ENCODE results near the gene B3GAT2. TPM values are rescaled to one million over a fixed set of nuclear protein-coding genes. Genes with fewer than 3 reads are reported as not detected.
"Not testable (repeated sequence)": the region's sequence is repeated elsewhere in the genome, so short reads cannot be mapped to it uniquely, and the experiment has no call there.

Gene B3GAT2
- total RNA-seq, 2 donors from 2014 or later: not detected

DNA sequence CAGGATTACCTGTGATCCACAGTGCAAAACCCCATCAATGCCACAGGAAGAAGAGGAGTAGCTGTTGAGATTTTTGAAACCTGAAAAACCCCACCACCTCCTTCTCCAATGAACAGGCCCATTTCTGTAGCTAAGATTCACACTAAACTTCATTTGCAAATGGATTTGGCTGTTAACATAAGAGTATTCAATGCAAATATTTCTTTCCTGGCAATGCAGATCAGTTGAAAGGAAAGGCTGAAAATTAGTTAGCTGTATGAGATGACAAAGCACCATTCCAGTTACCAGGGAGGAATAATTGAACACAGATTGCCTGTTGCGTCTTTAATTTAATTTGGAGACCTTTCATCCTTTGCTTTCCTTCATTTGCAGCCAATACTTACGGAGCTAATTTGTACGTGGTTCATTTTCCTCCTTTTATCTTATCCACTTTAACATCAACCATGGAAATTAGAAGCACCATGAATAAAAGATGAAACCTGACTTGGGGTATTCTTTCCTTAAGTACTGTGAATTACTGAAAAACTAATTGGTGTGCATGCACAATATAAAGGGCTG is 4.2 kb downstream of the B3GAT2 start:
- Histone ChIP-seq H3K9ac (ENCODE audit: low read depth in 2 of 2, low read length in 2 of 2) (no peak overlapping the region), H3K27ac (no peak overlapping the region), H3K4me3 (no peak overlapping the region), H3K9me3 (no peaks in the 10 kb centered on the region), H3K27me3 (peaks cover 34% of the 10 kb centered on the region), H3K4me1 (peaks cover 7% of the 10 kb centered on the region), H3K36me3 (no peaks in the 10 kb centered on the region)
- TF ChIP-seq, protein P1, sequence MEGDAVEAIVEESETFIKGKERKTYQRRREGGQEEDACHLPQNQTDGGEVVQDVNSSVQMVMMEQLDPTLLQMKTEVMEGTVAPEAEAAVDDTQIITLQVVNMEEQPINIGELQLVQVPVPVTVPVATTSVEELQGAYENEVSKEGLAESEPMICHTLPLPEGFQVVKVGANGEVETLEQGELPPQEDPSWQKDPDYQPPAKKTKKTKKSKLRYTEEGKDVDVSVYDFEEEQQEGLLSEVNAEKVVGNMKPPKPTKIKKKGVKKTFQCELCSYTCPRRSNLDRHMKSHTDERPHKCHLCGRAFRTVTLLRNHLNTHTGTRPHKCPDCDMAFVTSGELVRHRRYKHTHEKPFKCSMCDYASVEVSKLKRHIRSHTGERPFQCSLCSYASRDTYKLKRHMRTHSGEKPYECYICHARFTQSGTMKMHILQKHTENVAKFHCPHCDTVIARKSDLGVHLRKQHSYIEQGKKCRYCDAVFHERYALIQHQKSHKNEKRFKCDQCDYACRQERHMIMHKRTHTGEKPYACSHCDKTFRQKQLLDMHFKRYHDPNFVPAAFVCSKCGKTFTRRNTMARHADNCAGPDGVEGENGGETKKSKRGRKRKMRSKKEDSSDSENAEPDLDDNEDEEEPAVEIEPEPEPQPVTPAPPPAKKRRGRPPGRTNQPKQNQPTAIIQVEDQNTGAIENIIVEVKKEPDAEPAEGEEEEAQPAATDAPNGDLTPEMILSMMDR (IDR thresholded peaks at IDR 0.05): no peak
- DNase-seq: no peak
- intact Hi-C loops (cut with DNase I): loop anchor here (10.0 kb wide), 1 partner anchor 248 kb away; no protein-coding TSS in a partner anchor

DNA sequence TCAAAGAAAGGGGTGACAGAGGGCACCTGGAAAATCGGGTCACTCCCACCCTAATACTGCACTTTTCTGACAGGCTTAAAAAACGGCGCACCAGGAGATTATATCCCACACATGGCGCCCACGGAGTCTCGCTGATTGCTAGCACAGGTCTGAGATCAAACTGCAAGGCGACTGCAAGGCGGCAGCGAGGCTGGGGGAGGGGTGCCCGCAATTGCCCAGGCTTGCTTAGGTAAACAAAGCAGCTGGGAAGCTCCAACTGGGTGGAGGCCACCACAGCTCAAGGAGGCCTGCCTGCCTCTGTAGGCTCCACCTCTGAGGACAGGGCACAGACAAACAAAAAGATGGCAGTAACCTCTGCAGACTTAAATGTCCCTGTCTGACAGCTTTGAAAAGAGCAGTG is 12.5 kb downstream of the B3GAT2 start:
- DNase-seq; H3K4me3 ChIP-seq; H3K4me1 ChIP-seq; H3K9ac ChIP-seq (ENCODE audit: low read depth in 2 of 2, low read length in 2 of 2); intact Hi-C loops (cut with DNase I); H3K9me3 ChIP-seq; H3K36me3 ChIP-seq; H3K27ac ChIP-seq; H3K27me3 ChIP-seq: not testable (repeated sequence)

DNA sequence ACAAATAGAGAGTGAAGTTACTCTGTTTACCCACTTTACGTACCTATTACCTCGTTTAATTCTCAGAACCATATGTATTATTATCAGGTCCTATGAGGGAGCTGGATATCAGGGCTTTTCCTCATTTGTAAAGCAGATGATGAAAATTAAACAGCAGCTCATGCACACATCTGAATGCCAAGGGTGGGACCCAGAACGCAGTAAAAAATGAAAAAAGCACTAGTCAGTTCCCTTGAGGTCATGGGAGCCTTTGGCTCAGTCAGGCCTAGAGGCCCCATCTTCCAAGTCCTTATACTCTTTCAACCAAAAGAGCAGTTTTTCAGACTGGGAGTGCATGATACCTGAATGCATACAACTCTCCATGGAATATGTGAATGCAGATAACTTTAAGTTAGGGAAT is 23.0 kb downstream of the B3GAT2 start:
- H3K9ac ChIP-seq (ENCODE audit: low read depth in 2 of 2, low read length in 2 of 2): no peak overlapping the region
- no peak overlapping the region for H3K4me3 ChIP-seq
- H3K9me3 ChIP-seq: no peaks in the 10 kb centered on the region
- no peaks in the 10 kb centered on the region for H3K27me3 ChIP-seq
- H3K27ac ChIP-seq: no peak overlapping the region
- TF ChIP-seq, protein P1 (IDR thresholded peaks at IDR 0.05): no peak
- DNase-seq: no peak
- H3K36me3 ChIP-seq: no peaks in the 10 kb centered on the region
- intact Hi-C loops (cut with DNase I): no loop called here
- H3K4me1 ChIP-seq: no peaks in the 10 kb centered on the region

DNA sequence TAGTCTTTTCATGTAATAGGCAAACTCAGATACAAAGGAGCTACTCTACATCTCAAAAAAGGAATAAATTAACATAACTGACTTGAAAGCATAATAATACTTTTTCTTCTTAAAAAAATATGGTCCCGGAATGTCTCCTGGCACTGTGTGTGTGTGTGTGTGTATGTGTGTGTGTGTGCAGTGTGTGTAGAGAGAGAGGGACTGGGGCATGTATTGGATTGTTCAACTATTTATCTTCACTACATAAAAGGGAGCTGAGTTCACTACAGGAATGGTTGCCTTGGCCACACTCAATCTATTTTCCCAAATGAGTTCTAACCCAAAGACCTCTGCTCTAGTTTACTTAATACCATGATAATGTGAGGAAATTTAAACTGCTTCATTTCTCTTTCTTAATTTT is 51.1 kb downstream of the B3GAT2 start:
- H3K27me3 ChIP-seq: no peaks in the 10 kb centered on the region
- no peak overlapping the region for H3K4me3 ChIP-seq
- intact Hi-C loops (cut with DNase I): no loop called here
- TF ChIP-seq, protein P1 (IDR thresholded peaks at IDR 0.05): no peak
- H3K27ac ChIP-seq: no peak overlapping the region
- no peak for DNase-seq
- no peaks in the 10 kb centered on the region for H3K9me3 ChIP-seq
- H3K9ac ChIP-seq (ENCODE audit: low read depth in 2 of 2, low read length in 2 of 2): no peak overlapping the region
- H3K36me3 ChIP-seq: no peaks in the 10 kb centered on the region
- no peaks in the 10 kb centered on the region for H3K4me1 ChIP-seq

DNA sequence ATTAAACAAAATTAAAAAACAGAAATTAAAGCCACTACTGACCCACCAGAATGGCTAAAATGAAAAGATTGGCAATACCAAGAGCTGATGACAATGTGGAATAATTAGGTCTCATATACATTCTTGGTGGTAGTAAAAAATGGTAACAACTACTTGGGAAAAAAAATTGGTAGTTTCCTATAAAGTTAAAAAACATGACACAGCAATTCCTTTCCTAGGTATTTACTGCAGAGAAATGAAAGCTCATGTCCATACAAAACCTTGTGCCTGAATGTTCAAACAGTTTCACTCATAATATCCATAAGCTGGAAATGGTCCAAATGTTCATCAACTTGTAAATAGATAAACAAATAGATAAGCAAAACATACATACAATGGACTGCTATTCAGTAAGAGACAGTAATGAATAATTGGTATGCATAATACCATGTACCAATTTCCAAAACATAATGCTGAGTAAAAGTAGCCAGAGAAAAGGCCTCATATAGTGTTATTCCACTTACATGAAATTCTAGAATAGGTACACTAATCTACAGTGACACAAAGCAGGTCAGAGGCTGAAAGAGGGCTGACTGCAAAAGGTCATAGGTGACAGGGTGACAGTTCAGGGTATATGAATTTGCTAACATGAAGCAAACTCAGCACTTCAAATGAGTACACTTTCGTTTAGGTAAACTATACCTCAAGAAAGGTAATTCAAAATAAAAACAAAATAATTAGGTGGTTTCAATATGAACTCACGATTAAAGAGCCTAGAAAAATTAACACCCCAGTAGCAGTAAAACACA is 53.0 kb downstream of the B3GAT2 start:
- Histone ChIP-seq H3K36me3 (no peaks in the 10 kb centered on the region), H3K27ac (no peak overlapping the region), H3K27me3 (no peaks in the 10 kb centered on the region), H3K4me1 (no peaks in the 10 kb centered on the region), H3K9ac (ENCODE audit: low read depth in 2 of 2, low read length in 2 of 2) (no peak overlapping the region), H3K4me3 (no peak overlapping the region), H3K9me3 (no peaks in the 10 kb centered on the region)
- no peak for DNase-seq
- TF ChIP-seq, protein P1 (IDR thresholded peaks at IDR 0.05): no peak
- intact Hi-C loops (cut with DNase I): no loop called here

DNA sequence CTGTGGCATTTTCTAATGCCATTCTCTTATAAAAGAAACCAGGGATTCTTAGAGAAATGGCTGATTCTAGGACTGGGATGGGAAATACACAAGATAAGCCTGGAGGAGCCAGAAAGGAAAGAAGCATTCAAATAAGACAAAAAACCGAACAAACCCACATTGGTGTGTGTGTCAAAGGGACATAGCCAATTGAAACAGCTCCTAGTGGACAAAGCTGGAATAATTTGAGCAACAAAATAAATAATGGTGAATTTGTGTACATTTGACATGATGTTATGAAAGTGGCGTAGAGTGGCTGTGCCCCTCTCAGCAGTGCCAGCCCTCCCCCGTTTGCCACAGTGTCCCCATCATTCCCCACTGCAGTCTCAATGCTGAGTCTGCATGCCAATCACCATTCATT is 55.5 kb downstream of the B3GAT2 start:
- Histone ChIP-seq H3K27me3 (no peaks in the 10 kb centered on the region), H3K9ac (ENCODE audit: low read depth in 2 of 2, low read length in 2 of 2) (no peak overlapping the region), H3K36me3 (no peaks in the 10 kb centered on the region), H3K27ac (no peak overlapping the region), H3K9me3 (no peaks in the 10 kb centered on the region), H3K4me1 (no peaks in the 10 kb centered on the region), H3K4me3 (no peak overlapping the region)
- intact Hi-C loops (cut with DNase I): no loop called here
- TF ChIP-seq, protein P1 (IDR thresholded peaks at IDR 0.05): no peak
- DNase-seq: no peak
